Putamen (tissue), 1 donor: ENCODE measurements around the gene CD244.
"Not testable (repeated sequence)": the region's sequence is repeated elsewhere in the genome, so short reads cannot be mapped to it uniquely, and the experiment has no call there.

Experiments
- DNase-seq: peaks from one replicate; pipeline ENCODE4 v3.0.0-alpha.2; 2016; ENCODE audit warnings: low spot score

The CD244 gene

GRCh38 chr1:160810486-160810885, 52.2 kb downstream of the CD244 start:
- no peak for DNase-seq

- DNase-seq: no peak
Observed at GRCh38 chr1:160808289-160808688, 54.4 kb downstream of the CD244 start.

- no peak for DNase-seq
Observed at GRCh38 chr1:160807738-160808137, 54.9 kb downstream of the CD244 start.

- no peak for DNase-seq
Observed at GRCh38 chr1:160807247-160807646, 55.4 kb downstream of the CD244 start.

GRCh38 chr1:160806784-160807183, 55.9 kb downstream of the CD244 start:
- DNase-seq: no peak

- DNase-seq: no peak
Observed at GRCh38 chr1:160806109-160806665, 56.5 kb downstream of the CD244 start.

GRCh38 chr1:160801836-160802580, 60.7 kb downstream of the CD244 start:
- DNase-seq: no peak

- DNase-seq: no peak
Observed at GRCh38 chr1:160800645-160801408, 61.9 kb downstream of the CD244 start.

- DNase-seq: no peak
Observed at GRCh38 chr1:160800142-160800541, 62.5 kb downstream of the CD244 start.

- DNase-seq: no peak
Observed at GRCh38 chr1:160799641-160800040, 63.0 kb downstream of the CD244 start.

GRCh38 chr1:160798439-160798838, 64.2 kb downstream of the CD244 start:
- no peak for DNase-seq

- DNase-seq: no peak
Observed at GRCh38 chr1:160797861-160798273, 64.8 kb downstream of the CD244 start.

GRCh38 chr1:160797271-160797709, 65.4 kb downstream of the CD244 start:
- DNase-seq: no peak

- DNase-seq: no peak
Observed at GRCh38 chr1:160795951-160796383, 66.7 kb downstream of the CD244 start, which contains the start of gene LY9. Gene LY9, plus strand, starts transcription at chr1:160796174. Its CDS starts 14 bp downstream, at chr1:160796188.

GRCh38 chr1:160794376-160794775, 68.3 kb downstream of the CD244 start:
- DNase-seq: no peak

GRCh38 chr1:160789702-160790611, 72.7 kb downstream of the CD244 start:
- DNase-seq: no peak

GRCh38 chr1:160789051-160789701, 73.5 kb downstream of the CD244 start:
- DNase-seq: no peak

GRCh38 chr1:160782988-160783765, 79.5 kb downstream of the CD244 start:
- not testable (repeated sequence) for DNase-seq

- DNase-seq: no peak
Observed at GRCh38 chr1:160781914-160782689, 80.6 kb downstream of the CD244 start.
